HUES64 (cell line): Measurements from ENCODE around the gene FOXN3.

ENCODE experiments used
- H3K27ac ChIP-seq: 2 replicates; pipeline ENCODE4 v1.7.0; 2013; ENCODE audit warnings: low read depth, low read length, inconsistent platforms
- H3K27me3 ChIP-seq: 2 replicates; pipeline ENCODE4 v1.6.1; 2013; ENCODE audit warnings: mild to moderate bottlenecking, low read length; ENCODE audit not compliant: insufficient read depth
- H3K36me3 ChIP-seq: 2 replicates; pipeline ENCODE4 v1.6.1; 2013; ENCODE audit warnings: mild to moderate bottlenecking, low read length; ENCODE audit not compliant: insufficient read depth
- H3K4me1 ChIP-seq: 2 replicates; pipeline ENCODE4 v1.6.1; 2013; ENCODE audit warnings: mild to moderate bottlenecking, low read length, moderate library complexity; ENCODE audit not compliant: insufficient read depth
- H3K4me3 ChIP-seq: 2 replicates; pipeline ENCODE4 v1.5.1; 2013; ENCODE audit warnings: mild to moderate bottlenecking, low read length, moderate library complexity
- H3K9ac ChIP-seq: 2 replicates; pipeline ENCODE4 v1.6.1; 2013; ENCODE audit warnings: mild to moderate bottlenecking, low read depth, low read length
- H3K9me3 ChIP-seq: 2 replicates; pipeline ENCODE4 v1.6.1; 2013; ENCODE audit warnings: low read depth, low read length; ENCODE audit not compliant: insufficient read depth
- WGBS: fragments of 150-250, 120-280 bp; methylation state at CpG from one replicate; pipeline ENCODE4 v1.1.7; 2013; ENCODE audit warnings: missing lambda C conversion rate; 5-methylcytosine and 5-hydroxymethylcytosine counted together

FOXN3 gene

GRCh38 chr14:89342049-89342448, 75.0 kb downstream of the FOXN3 start:
- Histone ChIP-seq H3K4me3 (no peak overlapping the region), H3K4me1 (peaks cover 60% of the 10 kb centered on the region), H3K27me3 (no peaks in the 10 kb centered on the region), H3K27ac (peak overlapping the region; percentile 27; the same call in 1 of the 2 replicates), H3K36me3 (peaks cover 9% of the 10 kb centered on the region), H3K9me3 (no peaks in the 10 kb centered on the region), H3K9ac (no peak overlapping the region)
- 21% methylated on average over 4 of the region's 5 CpGs for WGBS

- H3K9me3 ChIP-seq, result no peaks in the 10 kb centered on the region
- H3K4me1 ChIP-seq, result peaks cover 70% of the 10 kb centered on the region
- WGBS, result 85% methylated on average over 11 of the region's 12 CpGs
- H3K27ac ChIP-seq, result peak overlapping the region; percentile 71
- H3K27me3 ChIP-seq, result no peaks in the 10 kb centered on the region
- H3K4me3 ChIP-seq, result no peak overlapping the region
- no peaks in the 10 kb centered on the region; the same call in 1 of the 2 replicates for H3K36me3 ChIP-seq
- no peak overlapping the region for H3K9ac ChIP-seq
Measured at GRCh38 chr14:89340200-89341181, 76.5 kb downstream of the FOXN3 start.

- H3K36me3 ChIP-seq, result no peaks in the 10 kb centered on the region; the same call in 1 of the 2 replicates
- peaks cover 68% of the 10 kb centered on the region for H3K4me1 ChIP-seq
- H3K9ac ChIP-seq, result peak overlapping the region; percentile 36; the same call in 1 of the 2 replicates
- 69% methylated on average over 7 of the region's 9 CpGs for WGBS
- H3K4me3 ChIP-seq, result no peak overlapping the region
- no peaks in the 10 kb centered on the region for H3K9me3 ChIP-seq
- peak overlapping the region; percentile 71 for H3K27ac ChIP-seq
- no peaks in the 10 kb centered on the region for H3K27me3 ChIP-seq
Measured at GRCh38 chr14:89339579-89339978, 77.5 kb downstream of the FOXN3 start.

GRCh38 chr14:89339158-89339557, 77.9 kb downstream of the FOXN3 start:
- 90% methylated on average over 9 of the region's 9 CpGs for WGBS
- H3K4me3 ChIP-seq, result no peak overlapping the region
- H3K27ac ChIP-seq, result peak overlapping the region; percentile 71
- no peaks in the 10 kb centered on the region for H3K36me3 ChIP-seq
- H3K9me3 ChIP-seq, result no peaks in the 10 kb centered on the region
- peaks cover 68% of the 10 kb centered on the region for H3K4me1 ChIP-seq
- no peaks in the 10 kb centered on the region for H3K27me3 ChIP-seq
- H3K9ac ChIP-seq, result peak overlapping the region; percentile 36; the same call in 1 of the 2 replicates

- no peak overlapping the region for H3K27ac ChIP-seq
- no peak overlapping the region for H3K9ac ChIP-seq
- no peak overlapping the region for H3K4me3 ChIP-seq
- WGBS, result 76% methylated on average over 3 of the region's 3 CpGs
- H3K27me3 ChIP-seq, result no peaks in the 10 kb centered on the region
- no peaks in the 10 kb centered on the region for H3K36me3 ChIP-seq
- no peaks in the 10 kb centered on the region for H3K9me3 ChIP-seq
- peaks cover 46% of the 10 kb centered on the region for H3K4me1 ChIP-seq
Measured at GRCh38 chr14:89336338-89336737, 80.7 kb downstream of the FOXN3 start.

- no peak overlapping the region for H3K9ac ChIP-seq
- WGBS, result 98% methylated on average over 3 of the region's 3 CpGs
- H3K27me3 ChIP-seq, result no peaks in the 10 kb centered on the region
- no peak overlapping the region for H3K4me3 ChIP-seq
- H3K4me1 ChIP-seq, result peaks cover 29% of the 10 kb centered on the region
- H3K9me3 ChIP-seq, result no peaks in the 10 kb centered on the region
- no peak overlapping the region for H3K27ac ChIP-seq
- peaks cover 2% of the 10 kb centered on the region; the same call in 1 of the 2 replicates for H3K36me3 ChIP-seq
Measured at GRCh38 chr14:89332031-89332430, 85.0 kb downstream of the FOXN3 start.

GRCh38 chr14:89331398-89331797, 85.6 kb downstream of the FOXN3 start:
- H3K27me3 ChIP-seq, result no peaks in the 10 kb centered on the region
- WGBS, result 96% methylated on average over 5 of the region's 5 CpGs
- no peak overlapping the region for H3K4me3 ChIP-seq
- H3K36me3 ChIP-seq, result peaks cover 7% of the 10 kb centered on the region; the same call in 1 of the 2 replicates
- H3K4me1 ChIP-seq, result peaks cover 23% of the 10 kb centered on the region
- H3K27ac ChIP-seq, result no peak overlapping the region
- no peak overlapping the region for H3K9ac ChIP-seq
- H3K9me3 ChIP-seq, result no peaks in the 10 kb centered on the region

GRCh38 chr14:89330236-89331002, 86.6 kb downstream of the FOXN3 start:
- peaks cover 16% of the 10 kb centered on the region for H3K36me3 ChIP-seq
- no peak overlapping the region for H3K4me3 ChIP-seq
- no peaks in the 10 kb centered on the region for H3K9me3 ChIP-seq
- no peak overlapping the region for H3K27ac ChIP-seq
- WGBS, result 92% methylated on average over 11 of the region's 11 CpGs
- H3K4me1 ChIP-seq, result peaks cover 19% of the 10 kb centered on the region
- H3K9ac ChIP-seq, result no peak overlapping the region
- no peaks in the 10 kb centered on the region for H3K27me3 ChIP-seq

- peaks cover 19% of the 10 kb centered on the region for H3K4me1 ChIP-seq
- no peaks in the 10 kb centered on the region for H3K27me3 ChIP-seq
- H3K9me3 ChIP-seq, result no peaks in the 10 kb centered on the region
- H3K36me3 ChIP-seq, result peaks cover 22% of the 10 kb centered on the region
- peak overlapping the region; percentile 21; the same call in 1 of the 2 replicates for H3K27ac ChIP-seq
- 86% methylated on average over 4 of the region's 5 CpGs for WGBS
- no peak overlapping the region for H3K4me3 ChIP-seq
- no peak overlapping the region for H3K9ac ChIP-seq
Measured at GRCh38 chr14:89327771-89328212, 89.2 kb downstream of the FOXN3 start.

GRCh38 chr14:89325959-89326358, 91.1 kb downstream of the FOXN3 start:
- H3K27ac ChIP-seq, result no peak overlapping the region
- H3K36me3 ChIP-seq, result peaks cover 26% of the 10 kb centered on the region
- 96% methylated on average over 4 of the region's 4 CpGs for WGBS
- H3K9ac ChIP-seq, result no peak overlapping the region
- peaks cover 17% of the 10 kb centered on the region for H3K4me1 ChIP-seq
- H3K9me3 ChIP-seq, result no peaks in the 10 kb centered on the region
- no peaks in the 10 kb centered on the region for H3K27me3 ChIP-seq
- H3K4me3 ChIP-seq, result no peak overlapping the region
